Non-pigmented ciliary epithelial cell (primary cell): ENCODE results near the gene TRERF1.

Experiments used
- DNase-seq: peaks from one replicate; pipeline ENCODE4 v3.0.0-alpha.2; 2010; ENCODE audit warnings: low read depth

The TRERF1 gene

DNA sequence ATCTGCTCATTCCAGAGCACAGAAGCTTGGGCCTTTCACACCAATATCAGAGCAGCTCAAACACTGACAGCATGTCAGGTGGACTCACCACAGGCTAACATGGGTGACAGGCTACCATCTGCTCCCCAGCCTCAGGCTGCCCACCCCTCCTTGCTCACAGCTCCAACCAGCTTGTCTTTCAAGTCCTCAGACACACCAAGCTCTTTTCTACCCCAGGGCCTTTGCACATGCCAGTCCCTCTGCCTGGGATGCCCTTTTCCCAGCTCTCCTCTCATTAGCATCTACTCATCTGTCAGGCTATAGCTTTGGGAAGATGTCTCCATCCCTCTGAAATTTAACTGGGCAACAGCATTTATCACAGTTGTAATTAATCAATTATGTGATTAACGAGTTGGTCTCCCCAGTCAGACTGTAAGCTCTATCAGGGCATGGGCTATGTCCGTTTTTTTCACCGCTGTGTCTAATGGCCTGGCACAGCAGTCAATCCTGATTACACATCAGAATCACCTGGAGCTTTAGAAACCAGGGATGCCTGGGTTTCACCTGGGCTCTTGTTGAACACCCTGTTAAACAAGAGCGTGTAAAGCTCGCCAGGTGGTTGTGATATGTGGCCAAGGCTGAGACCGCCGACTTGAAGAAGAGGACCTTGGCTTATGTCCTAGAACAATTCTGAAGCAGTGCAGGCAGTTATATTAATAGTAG lies 145.1 kb downstream of the TRERF1 start:
- no peak for DNase-seq

DNA sequence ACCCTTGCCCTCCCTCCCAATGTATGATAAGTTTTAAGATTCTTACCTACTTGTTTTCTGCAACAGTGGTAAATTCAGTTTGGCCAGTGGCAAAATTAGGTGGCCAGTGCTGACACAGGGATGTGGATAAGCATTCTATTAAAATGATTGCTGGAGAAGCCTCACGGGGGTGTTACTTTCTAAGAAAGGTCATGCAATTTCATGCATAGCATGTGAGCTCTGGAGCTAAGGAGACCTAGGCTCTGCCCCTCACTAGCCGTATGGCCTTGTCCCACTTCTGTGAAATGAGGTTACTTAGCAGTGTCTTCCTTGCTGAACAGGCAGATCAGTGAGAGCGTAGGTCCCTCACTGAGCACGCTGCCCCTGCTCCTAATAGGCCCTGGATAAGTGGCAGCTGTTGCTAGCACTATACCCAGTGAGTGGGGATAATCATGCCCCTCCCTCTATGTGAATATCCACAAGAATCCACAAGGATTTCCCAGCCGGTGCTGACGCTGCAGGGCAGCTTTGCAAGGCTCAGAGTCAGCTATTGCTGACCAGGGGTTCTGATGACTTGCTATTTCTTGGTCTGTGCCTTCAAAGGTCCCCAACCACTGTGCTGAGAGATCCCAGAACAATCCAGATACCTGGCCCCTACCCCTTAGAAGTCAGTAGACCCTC lies 147.5 kb downstream of the TRERF1 start:
- no peak for DNase-seq

DNA sequence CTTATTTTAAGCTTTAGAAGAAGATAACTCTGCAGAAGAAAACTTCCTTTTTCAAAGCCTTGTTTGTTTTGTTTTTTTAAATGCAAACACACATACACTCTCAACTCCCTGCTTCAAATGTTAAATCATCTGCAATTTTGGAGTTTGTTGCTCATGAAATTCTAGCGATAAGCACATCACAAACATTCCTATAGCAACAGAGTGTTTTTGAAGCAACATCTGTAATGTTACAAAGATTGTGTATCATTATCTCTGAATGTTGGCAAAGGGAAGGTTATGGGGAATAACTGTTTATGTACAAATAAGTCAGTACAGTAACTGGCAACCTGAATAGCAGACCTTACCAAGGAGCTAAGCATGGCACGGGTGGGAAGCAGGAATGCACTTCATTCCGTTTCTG lies 149.3 kb downstream of the TRERF1 start:
- no peak for DNase-seq

DNA sequence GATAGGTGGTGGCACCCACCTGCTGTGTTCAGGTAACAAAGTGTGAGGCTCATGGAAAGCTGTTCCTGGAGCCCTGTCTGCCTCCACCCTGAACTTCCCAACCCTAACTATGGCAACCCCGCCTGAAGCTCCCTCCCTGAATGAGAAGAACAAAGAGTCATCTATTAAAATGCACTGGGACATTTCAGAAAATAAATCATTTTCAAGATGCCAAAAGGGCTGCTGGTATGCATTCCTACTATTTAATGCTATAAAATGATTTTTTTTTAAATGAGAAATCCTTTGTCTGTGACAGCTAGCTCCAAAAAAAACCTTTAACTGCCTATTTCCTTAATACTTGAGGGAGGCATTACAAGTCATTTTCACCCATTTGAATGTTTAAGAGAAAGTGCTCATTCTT lies 149.7 kb downstream of the TRERF1 start:
- DNase-seq, result no peak

DNA sequence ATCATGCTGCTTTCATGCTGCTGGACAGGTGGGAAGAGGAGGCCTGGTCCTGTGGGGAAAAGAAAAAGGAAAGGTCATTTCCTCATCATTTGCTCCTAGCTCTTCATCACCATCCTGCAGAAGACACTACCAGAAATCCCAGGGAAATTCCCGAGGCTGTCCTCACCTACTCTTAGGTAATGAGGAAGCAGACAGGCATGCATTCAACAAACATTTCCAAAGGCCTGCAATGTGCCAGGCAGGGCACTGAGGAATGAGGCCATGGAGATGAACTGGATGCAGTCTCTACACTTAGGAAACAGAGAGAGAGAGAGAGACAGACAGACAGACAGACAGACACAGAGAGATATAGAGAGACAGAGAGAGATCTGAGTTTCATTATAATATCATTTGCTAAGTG lies 151.0 kb downstream of the TRERF1 start:
- DNase-seq, result no peak

GRCh38 chr6:42300185-42300584 lies 151.5 kb downstream of the TRERF1 start:
- no peak for DNase-seq

DNA sequence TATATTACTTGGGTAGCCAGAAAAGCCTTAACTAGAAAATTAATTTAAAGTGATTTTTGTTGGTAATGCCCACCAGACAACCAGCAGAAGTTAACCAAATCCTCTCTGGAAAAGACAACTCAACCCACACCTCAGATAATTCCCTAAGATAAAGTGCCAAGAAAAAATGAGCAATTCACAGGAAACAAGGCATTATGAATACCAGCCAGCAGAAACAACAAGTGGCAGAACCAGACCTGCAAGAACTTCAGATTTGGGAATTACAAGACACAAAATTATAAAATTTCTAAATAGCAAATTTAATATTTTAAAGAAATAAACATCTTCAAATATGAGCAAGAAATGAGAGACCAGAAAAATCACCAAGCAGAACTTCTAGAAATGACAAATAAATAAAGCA lies 154.1 kb downstream of the TRERF1 start:
- no peak for DNase-seq

DNA sequence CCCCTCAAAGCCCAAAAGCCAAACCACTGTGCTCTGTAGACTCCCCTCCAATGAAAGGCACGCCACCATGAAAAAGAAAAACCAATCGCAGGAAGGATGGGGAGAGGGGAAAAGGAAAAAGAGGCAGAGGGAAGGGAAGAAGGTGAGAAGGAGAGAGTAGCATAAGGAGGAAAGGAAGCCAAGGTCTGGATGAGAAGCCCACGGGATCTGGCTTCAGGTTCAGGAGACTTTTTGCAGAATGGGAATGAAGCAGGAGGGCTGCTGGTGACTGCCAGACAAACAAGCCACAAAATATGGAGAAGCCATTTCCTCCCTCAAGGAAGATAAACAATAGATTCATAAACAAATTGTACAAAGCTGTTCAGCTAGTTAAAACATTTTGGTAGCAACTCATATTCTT lies 155.1 kb downstream of the TRERF1 start:
- no peak for DNase-seq

DNA sequence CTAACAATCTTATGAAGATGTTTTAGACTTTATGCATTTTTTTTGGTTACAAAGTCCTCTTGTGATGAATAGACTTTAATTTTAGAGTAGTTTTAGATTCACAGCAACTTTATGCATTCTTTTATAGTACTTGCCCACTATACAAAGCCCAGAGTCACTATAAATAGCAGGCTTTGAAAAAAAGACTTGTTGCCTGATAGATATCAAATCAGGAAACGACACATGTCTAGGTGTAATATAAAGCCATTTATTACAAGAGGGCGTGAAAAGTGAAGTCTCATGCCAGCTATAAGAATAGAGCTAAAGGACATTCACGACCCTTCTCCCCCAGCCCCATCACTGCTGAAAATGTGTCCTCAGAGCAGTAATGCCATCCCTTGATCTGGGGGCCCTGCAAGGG lies 156.0 kb downstream of the TRERF1 start:
- DNase-seq, result no peak

DNA sequence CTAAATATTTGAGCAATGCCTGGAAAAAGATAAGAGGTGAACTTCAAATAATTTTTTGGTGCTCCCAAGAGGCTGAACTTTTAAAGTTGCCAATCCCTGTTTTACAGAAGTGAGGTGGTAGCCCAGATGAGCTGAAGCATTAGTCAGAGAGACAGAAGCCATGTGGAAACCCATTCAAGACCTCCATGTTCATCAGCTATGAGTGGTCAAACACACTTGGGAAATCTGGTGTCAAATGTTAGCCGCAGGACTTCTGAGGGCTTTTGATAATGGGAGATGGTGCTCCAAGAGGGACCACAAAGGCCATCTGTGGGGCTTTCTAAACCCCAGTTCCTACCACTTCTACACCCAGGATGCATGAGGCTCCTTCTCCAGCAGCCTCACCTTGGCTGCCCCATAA lies 156.5 kb downstream of the TRERF1 start:
- DNase-seq, result no peak

DNA sequence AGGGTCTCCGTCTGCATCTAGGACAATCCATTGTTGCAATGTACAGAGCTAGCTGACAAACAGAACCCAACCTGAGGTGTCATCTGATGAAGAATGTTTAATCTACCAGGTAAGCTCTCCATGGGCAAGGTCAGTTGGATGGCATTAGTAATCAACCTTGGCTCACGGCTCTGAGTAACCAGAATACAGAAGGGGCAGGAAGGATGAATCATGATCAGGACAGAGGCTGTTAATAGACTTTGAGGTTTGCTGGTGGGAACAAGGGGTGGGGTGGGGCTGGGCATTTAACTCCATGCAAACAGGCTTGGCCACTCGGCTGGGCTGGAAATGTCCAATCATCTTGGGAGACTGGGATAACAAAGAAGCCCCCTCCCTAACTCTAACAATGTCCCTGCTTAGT lies 157.0 kb downstream of the TRERF1 start:
- DNase-seq, result peak; percentile 41

DNA sequence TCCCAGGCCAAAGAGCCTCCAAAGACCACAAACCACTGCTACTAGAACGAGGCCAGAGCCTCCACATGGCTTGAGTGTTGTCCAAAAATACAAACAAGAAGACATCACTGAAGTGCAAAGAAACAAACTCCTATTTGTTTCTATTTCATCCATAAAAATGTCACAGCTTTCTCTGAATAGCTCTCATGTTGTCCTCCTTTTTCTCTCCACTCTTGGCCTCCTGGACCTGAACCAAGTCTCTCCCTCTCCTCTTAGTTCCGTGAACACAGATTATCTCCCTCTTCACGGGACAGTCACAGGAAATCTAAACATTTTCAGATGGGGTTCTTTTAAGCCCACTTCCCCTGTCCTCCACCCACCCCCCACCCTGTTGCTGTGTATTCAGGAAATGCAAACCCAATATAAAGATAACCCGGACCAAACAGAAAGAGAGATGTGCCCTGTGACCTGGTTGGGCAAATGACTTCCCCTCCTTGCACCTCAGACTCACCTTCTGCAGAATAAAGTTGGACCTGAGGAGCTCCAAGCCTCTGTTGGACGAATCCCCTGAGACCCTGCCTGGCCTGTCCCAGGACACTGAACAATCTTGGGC lies 158.2 kb downstream of the TRERF1 start:
- no peak for DNase-seq

GRCh38 chr6:42292004-42292740 lies 159.6 kb downstream of the TRERF1 start:
- DNase-seq, result peak; percentile 37

GRCh38 chr6:42287756-42288155 lies 164.0 kb downstream of the TRERF1 start:
- DNase-seq, result no peak

DNA sequence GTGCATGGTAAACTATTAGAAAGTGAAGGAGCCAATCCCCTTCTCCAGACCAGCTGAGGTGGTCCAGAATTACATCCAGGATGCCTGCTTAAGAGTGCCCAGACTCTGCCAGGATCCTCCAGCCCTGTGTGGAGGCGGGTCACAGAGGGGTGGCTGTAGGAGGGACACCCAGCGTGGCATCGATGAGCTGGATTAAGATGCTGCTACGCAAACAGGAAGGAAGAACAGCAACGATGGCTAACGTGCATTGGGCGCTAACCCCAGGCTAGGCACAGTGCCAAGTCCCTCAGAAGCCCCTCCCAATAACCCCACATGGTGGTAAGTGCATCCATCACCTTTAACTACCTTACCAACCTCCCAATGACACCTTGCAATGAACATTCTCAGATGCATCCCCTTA lies 170.2 kb downstream of the TRERF1 start:
- DNase-seq, result no peak

DNA sequence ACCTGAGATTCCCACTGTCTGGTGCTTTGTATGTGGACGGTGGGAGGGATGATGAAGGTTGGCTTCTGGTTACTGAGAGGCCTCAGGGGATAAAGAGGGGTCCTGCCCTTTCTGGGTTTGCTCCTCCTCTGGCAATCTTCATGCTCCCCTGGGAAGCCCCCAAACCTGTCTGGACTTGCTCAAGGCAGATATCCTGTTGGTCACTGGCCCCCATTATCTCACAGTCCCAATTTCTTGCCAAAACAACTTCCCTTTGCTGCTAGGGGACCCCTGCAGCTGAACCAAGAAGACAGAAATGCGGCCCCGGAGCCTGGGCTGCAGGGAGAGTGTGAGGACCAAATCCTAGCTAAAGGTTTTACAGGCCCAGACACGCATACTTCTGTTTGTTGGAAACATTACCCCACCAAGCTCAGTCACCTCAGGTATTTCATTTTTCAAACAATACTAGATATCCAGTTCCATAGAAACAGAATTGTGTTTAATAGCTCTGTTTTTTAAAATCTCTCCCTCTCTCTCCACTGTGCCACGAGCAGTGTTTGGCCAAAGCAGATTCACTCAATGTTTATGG lies 170.7 kb downstream of the TRERF1 start:
- no peak for DNase-seq

DNA sequence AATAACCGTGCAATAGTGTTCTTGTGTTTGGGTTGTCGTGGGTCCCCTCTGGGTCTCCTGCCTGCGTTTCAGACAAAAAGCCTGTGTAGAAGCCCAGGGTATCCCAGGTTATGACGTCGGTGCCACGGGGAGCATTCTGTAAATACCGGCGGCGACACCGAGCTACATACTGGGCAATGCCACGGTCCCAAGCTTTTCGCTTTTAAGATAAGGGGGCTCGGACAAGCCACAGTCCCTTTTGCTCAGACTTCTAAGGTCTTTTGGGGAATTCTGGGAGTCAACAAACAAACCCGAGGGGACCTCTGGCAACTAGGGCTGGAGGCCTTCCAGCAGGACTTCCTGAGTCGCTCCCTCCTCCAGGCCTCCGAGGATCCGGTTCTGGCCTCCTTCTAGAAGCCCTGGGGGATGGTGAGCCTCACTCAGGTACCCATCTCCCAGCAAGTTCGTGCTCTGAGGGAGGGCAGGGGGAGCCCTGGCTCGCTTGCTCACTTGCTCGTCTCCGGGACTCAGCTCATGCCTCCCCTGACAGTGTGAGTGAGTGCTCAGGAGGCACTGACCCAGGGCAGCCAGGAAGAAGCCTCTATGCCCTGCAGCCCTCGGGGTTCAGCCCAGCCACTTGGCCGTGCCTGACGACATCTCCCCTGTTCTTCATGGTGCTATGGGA lies 171.6 kb downstream of the TRERF1 start:
- no peak for DNase-seq

- DNase-seq, result no peak
These were observed 172.5 kb downstream of the TRERF1 start for GRCh38 chr6:42279144-42279781.

DNA sequence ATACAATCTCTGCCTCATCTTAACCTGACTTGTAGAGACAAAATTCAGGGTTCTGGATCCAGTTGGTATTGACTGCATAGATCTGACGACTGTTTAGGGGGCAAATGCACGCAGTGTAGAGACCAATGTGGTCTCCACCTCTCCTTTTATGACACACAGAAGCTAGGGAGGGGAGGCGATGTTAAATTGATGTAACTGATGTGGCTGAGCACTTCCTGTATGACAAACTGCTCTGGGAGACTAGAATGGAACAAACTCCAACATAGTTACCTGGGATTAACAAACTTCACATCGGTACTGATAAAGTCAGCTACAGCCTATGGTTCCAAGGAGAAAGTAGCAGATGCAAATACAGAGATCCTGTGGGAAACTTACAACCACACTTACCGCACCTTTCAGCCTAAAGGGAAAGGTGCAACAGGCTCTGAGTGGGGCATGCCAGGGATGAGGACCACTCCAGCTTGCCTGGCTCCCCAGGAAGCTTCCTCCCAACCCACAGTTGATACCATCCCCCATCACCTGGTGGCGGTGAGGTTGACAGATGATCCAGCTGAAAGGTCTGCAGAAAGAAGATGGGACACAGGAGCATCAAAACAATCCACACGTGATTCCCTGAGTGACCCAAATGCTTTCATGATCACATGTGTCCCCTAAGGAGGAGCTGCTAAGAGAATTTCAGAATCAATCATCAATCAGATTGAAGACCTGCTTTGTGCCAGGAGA lies 173.4 kb downstream of the TRERF1 start:
- no peak for DNase-seq

DNA sequence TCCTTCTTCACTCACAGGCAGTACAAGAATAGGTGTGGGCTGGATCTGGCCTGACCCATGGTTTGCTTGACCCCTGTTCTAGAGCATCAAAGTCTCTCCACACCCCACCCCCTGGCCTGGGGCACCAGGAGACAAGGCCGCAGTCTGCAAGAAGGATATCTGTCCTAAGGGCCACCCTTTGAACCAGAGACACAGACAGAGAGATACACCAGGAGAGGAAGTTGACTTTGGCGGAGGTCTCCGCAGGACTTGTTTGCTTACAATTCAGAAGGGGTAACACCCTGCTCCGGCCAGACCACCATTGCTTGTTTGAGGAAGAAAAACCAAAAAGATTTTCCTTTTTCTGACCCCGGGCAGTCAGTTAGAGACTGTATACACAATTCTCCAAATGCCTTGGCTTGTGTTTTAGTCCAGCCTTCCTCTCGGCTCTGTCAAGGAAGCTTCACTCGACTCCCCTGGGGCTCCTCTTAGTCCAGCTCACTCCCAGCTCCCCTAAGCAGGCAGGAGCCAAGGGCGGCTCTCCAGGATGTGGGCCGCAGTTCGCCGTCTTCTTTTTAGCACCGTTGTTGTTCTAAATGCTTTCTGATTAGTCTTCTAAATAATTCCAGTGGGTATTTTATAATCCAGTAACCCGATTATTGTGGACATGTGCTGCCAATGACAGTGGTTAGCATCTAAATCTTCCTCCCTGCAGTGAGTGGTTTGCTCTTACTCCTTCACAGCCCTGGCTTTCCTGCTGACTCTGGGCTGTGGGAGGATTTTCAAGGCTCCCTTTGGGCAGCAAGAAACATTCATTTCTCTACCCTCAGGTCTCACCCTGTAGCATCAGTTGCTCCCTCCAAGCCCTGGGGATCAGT lies 175.5 kb downstream of the TRERF1 start:
- no peak for DNase-seq
